ENCODE measurements around the gene USP3.

- TF ChIP-seq CTCF (IDR thresholded peaks at IDR 0.05; ENCODE audit: low read length) (no peak), EZH2 (optimal IDR thresholded peaks at IDR 0.05; ENCODE audit: low read depth, low read length) (no peak), EZH2phosphoT487 (IDR thresholded peaks at IDR 0.05; ENCODE audit: low read length) (no peak)
Measured at GRCh38 chr15:63482874-63483323, 21.5 kb upstream of the USP3 start.

Measured in MM.1S (cell line).